Body of pancreas (tissue), 4 donors: ENCODE results near the gene IL1R2.

ENCODE experiments used
- CTCF ChIP-seq, 7 experiments: fragments of 450-650 bp in 4 of 7; fragments of 200-600 bp in 3 of 7; sonication (generic) in 3 of 7; IDR thresholded peaks; one replicate each; pipeline ENCODE4 v1.5.1; 2016 to 2019; ENCODE audit warnings: antibody characterized with exemption in 7 of 7
- POLR2A ChIP-seq, 3 donors: fragments of 450-650 bp; IDR thresholded peaks; one replicate each; pipeline ENCODE4 v1.6.1; 2016; ENCODE audit warnings: antibody characterized with exemption in 3 of 3, mild to moderate bottlenecking in 2 of 3

GRCh38 chr2:101998556-101998895, 6.8 kb downstream of the IL1R2 start:
- TF ChIP-seq CTCF (IDR thresholded peaks at IDR 0.05) (no peak), POLR2A (IDR thresholded peaks at IDR 0.05) (no peak)
